NCI-H187 (cell line): Measurements from ENCODE around the gene C1QTNF6.
"Not testable (repeated sequence)": the region's sequence is repeated elsewhere in the genome, so short reads cannot be mapped to it uniquely, and the experiment has no call there.

Experiments
- DNase-seq, 2 experiments: peaks; one replicate each; lab custom pipeline; 2025; lab: John Stamatoyannopoulos, UW

The C1QTNF6 gene

DNA sequence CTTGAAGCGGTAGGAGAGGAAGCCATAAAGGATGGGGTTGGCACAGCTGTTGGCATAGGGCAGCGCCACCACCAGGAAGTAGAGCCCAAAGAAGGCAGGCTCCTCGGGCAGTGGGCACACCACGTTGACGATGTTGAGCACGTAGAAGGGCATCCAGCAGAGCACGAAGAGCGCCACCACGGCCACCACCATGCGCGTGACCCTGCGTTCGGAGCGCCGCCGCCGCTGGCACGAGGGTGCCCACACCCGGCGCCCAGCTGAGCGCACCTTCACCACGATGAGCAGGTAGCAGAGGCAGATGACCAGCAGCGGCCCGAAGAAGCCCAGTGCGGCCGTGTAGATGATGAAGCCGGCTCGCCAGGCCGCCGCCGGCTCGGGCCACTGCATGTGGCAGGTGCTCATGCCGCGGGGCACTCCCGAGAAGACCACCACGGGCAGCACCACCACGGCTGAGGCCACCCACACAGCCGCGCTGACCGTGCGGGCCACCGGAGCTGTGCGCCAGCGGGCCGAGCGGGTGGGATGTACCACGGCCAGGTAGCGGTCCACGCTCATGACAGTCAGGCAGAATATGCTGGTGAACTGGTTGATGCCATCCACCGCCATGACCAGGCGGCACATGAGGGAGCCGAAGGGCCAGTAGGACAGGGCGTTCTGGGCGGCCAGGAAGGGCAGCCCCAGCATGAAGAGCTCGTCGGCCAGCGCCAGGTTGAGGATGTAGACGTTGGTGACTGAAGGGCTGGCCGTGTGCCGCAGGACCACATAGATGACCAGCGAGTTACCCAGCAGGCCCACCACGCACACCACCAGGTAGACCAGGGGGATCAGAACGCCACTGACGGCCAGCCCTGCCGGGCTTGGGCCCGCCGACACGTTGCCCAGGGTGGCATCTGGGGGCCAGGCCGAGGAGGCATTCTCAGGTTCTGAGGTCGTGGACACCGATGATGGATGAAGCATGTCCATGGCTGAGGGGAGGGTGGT is 19.1 kb upstream of the C1QTNF6 start:
- DNase-seq: no peak

DNA sequence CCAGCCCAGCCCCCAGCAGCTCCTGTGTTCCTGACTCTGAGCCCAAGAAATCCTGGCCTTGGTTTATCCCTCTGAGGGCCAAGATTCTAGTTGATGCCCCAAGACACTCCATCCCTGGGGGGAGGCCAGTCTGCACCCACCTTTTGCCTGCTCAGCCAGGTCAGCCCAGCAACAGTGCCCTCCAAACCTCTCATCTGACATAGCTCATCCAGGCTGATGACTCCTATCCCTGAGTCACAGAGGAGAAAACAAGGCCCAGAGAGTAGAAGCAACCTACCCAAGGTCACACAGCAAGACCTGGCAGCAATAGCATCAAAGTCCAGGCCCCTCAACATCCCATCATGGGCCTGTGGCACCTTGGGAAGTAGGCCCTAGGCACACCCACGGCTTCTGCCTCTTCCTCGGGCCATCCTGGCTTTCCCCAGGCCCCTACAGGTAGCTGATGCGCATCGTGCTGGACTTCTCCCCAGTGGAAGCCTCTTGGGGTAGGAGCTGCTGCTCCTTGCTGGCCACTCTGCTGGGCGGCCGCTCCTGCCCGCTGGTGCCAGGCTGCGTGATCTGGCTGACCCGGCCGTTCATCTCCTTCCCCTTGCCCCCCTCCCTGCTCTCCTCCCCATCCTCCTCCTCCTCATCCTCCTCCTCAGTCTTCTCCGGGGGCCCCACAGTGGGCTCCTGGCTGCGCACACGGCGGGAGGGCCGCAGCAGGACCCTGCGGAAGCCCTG is 18.2 kb upstream of the C1QTNF6 start:
- no peak for DNase-seq

DNA sequence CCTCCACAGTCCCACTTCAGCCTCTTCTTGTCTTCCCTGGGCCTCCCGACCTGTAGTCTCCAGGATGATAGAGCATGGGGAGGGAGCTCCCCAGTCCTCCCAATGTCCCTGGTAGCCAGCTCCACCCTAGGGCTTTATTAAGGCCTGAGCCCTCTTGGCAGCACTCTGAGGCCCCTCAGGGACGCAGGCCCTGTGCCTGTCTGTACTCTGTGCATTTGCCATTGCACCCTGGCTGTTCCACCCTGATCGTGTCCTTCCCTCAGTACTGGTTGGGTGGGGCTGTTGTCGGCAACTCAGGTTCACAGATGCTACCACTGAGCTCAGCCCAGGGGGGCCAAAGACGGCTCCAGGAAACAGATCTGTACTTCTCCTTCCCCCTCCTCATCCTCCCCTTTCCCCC is 17.0 kb upstream of the C1QTNF6 start:
- DNase-seq: no peak

DNA sequence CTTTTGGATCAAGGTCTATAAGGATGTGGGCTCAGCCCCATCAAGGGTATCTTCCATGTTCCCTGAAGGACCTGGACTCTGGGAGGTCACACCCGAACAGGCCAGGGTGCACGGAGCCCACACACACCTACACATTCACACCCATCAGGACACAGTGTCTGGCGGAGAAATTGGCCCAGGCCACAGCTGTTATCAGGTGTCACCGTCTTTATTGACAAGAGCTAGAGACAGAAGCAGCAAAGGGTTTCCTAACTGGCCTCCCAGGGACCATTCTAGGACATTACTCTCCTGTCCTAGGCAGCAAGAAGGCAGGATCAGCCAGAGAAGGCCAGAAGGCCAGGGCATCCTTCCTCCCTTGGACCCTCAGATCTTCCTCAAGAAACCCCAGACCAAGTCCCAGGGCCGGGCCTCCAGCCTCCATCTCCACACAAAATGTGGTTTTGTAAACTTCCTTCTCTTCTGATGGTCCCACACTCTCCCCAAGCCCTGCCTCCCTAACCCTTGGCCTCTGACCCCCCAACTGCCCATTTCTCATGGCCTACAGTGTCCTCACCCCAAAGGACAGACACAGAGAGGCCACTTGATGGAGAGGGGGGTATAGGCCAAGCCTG is 16.1 kb upstream of the C1QTNF6 start:
- no peak for DNase-seq

DNA sequence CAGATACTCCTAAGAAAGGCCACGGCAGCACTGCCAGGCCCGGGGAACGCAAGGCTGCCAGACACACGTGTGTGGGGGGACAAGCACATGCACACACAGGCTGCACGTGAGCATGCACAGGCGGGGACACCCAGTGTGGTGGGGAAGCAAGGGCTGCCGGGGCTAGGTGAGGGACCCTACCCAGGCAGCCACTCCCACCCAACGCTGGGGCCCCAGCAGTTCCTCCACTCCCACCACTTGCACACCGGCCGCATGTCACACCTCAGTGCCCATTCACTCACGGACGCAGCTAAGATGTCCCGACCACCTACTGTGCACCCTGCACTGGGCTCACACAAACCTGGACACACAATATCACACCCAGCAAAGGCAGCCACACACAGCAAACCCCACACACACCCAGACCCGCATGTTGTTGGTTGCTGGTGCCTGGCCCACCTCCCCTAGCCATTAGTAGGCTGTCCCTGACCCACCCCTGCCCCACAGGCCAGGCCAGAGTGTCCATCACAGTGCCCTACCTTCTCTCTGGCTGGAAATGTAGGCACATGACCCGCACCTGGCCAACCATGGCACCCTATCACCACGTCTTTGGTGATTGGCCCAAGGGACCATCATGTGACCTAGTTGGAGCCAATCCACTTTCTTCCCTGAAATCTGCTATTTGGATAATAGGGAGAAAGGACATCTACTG is 15.5 kb upstream of the C1QTNF6 start:
- no peak for DNase-seq

DNA sequence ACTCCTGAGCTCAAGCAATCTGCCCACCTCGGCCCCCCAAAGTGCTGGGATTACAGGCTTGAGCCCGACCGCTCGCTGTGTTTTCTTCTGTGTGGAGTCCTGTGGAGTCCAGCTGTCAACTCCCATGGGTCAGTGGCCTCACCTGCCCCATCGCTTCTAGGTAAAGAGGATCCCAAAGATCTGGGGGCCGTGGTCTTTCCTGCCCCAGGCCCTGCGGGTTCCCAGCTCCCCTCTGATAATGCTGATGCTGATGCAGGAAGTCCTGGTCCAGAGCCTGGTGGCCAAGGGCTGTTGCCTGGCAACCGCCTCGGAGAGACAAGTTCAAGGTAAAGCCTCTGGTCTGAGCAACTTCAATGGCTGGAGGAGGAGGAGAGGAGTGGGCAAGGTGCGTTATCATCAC is 14.7 kb upstream of the C1QTNF6 start:
- DNase-seq: no peak

DNA sequence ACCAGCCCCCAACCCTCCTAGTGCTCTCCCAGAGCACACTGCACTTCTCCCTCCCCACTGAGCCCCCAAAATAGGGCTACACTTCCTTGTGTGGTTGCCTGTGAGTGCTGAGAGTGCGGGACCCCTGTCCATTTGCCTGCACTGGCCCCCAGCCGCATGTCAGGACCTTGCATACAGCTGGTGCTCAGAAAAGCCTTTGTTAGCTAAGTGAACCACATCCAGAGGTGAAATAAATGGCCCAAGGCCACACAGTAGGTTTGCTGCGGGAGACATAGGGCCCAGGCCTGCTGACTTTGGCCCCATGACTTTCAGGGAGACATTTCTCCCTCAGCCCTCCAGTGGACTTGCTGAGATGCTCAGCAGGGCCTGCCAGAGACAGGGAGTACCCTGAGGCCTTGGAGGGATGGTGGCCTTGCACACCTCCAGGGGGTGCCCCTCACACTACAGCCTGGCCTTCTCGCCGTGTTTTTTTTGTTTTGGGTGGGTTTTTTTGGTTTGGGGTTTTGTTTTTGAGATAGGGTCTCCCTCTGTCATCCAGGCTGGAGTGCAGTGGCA is 14.0 kb upstream of the C1QTNF6 start:
- no peak for DNase-seq

DNA sequence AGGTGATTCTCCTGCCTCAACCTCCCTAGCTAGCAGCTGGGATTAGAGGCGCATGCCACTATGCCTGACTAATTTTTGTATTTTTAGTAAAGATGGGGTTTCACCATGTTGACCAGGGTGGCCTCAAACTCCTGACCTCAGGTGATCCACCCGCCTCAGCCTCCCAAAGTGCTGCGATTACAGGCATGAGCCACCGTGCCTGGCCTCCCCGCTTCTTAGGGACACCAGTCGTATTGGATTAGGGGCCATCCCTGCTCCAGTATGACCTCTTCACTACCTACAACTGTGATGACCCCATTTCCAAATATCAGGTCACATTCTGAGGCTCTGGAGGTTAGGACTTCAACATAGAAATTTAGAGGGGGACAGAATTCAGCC is 13.4 kb upstream of the C1QTNF6 start:
- not testable (repeated sequence) for DNase-seq

DNA sequence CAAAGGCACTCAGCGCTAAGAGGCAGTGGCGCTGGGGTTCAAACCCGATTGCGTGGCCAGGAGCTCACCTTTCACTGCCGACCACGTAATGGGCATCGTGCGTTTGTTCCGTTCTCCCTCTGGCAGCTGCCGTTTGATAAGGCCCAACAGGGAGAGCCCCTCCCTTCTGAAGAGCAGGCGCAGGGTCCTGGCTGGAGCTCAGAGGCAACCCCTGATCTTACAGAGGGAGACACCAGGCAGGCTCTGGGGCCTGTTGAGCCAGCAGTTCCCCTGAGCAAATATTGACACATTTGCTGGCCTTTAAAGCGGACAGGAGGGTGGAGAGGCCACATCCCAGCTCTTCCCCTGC is 11.7 kb upstream of the C1QTNF6 start:
- no peak for DNase-seq

DNA sequence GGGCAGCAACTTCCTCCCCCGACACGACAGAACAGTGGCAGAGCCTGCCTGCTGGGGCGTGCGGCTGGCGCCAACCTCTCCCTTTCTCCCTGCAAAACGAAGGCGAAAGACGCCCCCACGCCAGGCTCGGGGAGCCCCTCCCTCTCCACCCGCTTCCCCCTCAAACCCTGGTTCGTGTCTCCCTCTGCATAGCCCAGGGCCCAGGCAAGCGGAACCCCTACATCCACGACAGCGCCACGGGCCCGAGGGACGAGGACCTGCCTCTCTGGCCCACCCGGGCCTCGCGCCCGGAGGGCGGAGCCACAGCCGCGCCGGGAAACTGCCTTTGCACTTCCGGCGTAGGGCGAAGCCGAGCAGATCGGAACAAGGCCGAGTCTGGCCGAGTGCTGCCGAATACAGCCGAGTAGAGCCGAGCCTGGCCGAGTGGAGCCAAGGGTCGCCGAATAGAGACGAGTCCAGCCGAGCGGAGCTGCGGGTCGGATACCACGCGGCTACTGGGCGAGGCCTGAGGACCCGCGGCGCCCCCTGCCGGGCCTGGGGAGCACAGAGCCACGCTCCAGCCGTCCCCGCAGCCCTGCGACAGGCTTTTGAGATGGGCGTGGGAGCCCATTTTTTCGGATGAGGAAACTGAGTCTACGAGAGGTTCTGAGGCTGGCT is 11.2 kb upstream of the C1QTNF6 start:
- DNase-seq: peak; percentile 80 to 88

DNA sequence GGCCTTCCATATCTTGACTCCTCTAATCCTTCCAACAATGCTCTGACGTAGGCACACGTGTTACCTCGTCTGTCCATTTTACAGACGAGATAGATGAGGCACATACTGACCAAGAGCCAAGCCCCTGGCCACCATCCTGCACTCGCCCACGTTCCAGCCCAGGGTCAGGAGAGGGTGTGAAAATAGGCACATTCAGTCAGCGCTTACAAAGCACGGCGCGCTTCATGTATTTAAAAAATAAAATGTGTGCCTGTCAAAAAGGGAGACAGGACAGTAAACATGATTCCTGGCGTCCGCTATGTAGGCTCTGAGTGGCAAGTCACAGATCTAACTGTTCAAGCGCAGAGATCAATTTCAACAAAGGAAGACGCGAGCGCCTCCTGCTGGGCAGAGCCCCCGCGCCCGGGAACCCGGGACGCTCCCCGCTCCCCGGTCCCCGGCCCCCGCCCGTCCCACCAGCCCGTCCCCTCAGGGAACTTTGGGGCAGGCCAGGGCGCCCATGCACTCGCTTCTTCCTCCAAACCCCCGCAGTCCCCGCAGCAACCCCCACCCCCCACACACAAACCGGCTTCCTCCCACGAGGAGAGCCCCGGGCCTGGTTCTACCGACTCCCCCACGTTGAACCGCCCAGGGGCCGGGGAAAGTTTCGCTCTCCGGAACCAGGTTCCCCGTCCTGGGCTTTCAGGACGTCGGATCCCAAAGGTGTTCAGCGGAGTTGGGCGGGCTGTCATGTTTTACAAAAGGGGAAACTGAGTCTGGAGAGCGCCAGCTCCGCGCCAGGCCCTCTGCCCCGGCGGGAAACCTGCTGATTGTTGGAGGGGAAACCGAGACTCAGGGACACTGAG is 10.4 kb upstream of the C1QTNF6 start:
- peak in 1 of 2 experiments; percentile 10 for DNase-seq

DNA sequence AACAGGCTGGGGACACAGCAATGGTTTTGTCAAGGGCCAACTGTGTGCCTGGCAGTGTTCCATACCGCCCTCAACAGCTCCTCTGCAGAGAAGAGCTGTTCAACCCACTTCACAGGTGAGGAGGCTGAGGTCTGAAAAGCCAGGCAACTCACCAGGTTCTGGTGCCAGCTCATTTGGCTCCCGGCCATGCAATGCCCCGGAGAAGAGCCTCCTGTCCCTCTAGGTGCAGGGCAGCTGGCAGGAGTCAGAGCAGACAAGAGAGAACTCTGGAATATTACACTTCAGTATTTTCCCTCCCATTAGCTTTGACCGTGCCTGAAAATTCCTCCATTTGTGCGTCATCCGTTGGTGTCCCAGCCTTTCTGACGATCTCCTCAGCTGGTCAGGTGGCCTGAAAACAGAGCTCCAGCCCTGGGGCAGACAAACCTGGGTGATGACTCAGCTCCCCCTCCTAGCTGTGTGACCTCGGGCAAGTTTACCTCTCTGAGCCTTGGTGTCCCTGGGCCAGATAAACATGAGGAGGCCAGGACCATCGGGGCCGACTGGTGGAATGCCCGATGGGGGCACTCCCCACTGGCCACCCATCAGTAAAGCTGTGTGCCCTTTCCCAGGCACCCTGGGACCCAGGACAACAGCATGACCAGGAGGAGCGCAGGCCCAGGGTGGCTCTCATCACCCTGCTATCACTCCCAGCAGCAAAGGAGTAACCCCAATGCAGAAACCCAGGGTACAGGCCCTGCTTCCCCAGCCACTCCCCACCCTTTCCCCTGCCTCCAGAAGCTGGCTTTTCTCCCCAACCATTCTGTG is 9.6 kb upstream of the C1QTNF6 start:
- no peak for DNase-seq

DNA sequence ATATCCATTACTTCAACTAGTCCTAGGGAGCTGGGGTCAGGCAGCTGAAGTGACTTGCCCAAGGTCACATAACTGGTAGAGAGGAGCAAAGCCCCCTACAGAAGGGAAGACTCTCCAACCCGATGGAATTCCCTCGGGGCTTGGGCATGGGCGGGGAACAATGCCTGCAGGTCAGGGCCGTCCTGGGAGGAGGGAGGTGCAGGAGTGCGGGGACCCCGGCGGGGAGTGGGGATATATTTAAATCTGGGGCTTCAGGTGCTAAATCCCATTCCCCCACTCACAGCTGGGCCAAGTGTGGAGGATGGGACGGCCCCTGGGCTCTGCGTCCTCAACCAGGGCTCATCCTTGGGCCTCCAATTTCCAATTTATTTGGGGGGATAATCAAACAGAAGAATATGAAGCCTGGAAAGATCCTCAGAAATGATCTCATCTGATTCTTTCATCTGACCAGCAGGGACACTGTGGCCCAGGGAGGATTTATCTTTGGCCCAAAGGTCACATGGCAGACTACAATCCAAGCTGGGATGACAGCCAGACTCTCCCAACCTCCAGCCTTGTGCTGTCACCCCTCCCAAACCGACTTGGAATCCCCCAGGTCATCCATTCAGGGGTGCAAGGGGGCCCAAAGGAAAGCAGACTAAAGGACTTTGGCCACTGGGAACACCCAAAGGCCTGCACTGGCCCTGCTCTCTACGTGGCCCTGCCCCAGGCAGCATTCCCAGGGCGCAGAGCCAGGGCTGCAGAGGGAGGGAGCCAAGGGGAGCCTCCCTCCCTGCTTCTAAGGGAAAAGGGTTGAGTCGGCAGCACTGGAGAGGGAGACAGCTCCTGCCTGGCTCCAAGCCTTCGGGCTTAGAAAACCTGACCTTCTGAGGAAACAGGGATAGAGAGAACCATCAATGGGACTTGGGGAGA is 8.7 kb upstream of the C1QTNF6 start:
- no peak for DNase-seq

DNA sequence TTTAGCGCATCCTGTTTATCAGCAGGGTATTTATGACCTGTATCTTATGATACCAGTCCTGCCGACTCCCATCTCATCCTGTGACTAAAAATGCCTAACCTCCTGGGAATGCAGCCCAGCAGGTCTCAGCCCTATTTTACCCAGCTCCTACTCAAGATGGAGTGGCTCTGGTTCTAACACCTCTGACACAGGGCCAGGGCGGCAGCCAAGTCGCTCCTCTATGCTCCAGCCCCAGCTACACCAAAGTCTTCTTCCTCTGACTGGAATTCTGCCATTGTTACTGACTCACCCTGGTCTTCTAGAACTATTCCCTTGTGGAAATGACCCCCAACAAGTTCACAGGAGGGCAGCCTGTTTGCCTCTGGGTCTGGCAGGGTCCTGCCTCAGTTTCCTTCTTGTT is 7.9 kb upstream of the C1QTNF6 start:
- DNase-seq: no peak

DNA sequence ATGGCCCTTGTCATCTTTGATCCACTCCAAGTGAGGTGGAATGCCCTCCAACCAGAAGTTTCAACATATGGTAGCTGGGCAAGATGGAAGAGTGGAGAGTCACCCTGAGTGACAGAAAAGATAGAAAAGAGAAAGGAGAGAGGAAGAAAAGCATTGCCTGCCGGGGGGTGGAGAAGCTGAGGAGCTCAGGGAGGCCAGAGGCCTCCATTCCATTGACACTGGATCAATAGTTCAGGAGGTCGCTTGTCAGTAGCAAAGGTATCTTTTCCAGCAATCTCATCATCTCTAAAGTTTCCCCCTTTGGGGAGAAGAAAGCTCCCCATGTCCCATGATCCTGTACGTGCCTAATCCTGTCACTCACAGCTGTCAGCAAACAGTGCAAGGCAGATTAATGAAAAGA is 6.7 kb upstream of the C1QTNF6 start:
- DNase-seq: no peak

DNA sequence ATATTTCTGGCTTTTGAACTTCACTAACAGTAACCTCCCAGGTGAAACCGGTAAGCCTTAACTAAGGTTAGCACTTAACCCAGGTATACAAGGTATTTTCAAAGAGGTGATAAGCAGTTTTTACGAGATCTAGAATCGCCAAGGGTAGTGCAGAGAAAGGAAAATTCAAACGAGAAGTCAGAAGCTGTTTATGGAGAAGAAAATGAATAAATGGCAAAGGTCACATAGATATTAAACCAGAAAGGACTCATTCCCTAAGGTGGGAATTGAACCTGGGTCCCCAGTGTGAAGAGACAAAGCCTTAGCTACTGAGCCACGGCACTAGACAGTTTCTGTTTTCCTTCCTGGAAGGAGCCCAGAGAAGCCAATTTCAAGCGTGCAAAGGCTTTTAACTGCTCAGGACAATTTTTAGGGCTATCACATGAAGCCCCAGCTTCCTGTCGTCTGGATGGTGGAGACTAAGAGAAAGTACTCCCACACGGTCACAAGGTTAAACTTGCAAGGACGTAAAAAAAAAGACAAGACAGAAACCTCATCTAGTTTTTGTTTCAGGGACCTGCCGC is 5.7 kb upstream of the C1QTNF6 start:
- DNase-seq: no peak

DNA sequence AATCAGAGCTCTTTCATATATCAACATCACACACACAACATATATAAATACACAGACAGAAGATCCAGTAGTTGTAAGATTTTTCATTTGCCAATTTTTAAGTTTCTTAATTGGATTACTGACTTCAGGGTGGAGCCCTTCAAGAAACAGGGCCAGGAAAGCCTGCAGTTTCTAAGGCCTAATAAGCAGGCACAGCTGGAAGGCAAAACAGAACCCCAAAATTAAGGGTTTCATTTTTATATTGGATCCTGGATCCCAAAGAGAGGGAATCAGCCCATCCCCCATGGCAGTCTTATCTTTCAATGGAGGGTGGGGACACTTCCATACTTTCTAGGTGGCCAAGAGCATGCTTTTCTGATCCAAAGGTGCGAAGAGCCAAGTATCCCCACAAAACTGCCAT is 4.7 kb upstream of the C1QTNF6 start:
- DNase-seq: no peak

DNA sequence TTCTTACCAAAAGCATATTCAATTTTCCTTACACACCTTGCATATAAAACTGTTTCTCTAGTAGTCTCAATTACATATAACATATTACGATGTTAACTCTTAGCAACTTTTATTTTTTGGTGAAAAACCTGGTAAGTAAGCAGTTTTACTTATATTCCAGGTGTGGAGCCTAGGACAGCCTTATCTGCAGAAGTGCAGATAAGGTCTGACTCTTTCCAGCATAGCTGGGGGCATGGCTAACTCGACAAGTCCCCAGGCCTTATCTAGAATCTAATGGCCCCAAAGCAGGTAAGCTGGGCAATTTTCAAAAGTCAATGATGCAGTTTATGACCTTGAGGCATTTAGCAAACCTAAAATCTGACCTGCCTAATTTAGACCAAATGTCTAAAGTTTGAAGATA is 4.2 kb upstream of the C1QTNF6 start:
- no peak for DNase-seq
